Panc1 (cell line): ENCODE data around the gene FUBP3. TPM values are rescaled to one million over a fixed set of nuclear protein-coding genes. Genes with fewer than 3 reads are reported as not detected.
A peak's percentile ranks its signal among the peaks of the same experiment; 100 is the strongest.
"Not testable (repeated sequence)": the region's sequence is repeated elsewhere in the genome, so short reads cannot be mapped to it uniquely, and the experiment has no call there.

Experiments
- ATAC-seq: fragments of 200-7000 bp; cut with Tn5 transposase; 2 replicates; pipeline ENCODE4 v1.9.1; 2020; ENCODE audit warnings: mild to moderate bottlenecking, moderate library complexity
- BruUV-seq: library from RNA; stranded (reverse); fragments of 400-500 nt; replicated peaks from 2 replicates; lab custom pipeline; 2021; lab: Mats Ljungman, UMichigan
- CTCF ChIA-PET: fragments of 300-600 bp; sonication (Branson Sonifier 250); formaldehyde crosslinking; loops from one replicate; lab custom pipeline; 2022; ENCODE audit warnings: antibody characterized with exemption; lab: Charles Lee
- POLR2A ChIA-PET: fragments of 300-600 bp; sonication (Branson Sonifier 250); formaldehyde crosslinking; loops from one replicate; lab custom pipeline; 2022; ENCODE audit warnings: antibody characterized with exemption; lab: Charles Lee
- DNase-seq: peaks from one replicate; pipeline ENCODE4 v3.0.0-alpha.2; 2010; ENCODE audit warnings: low read depth, low spot score
- H3K27ac ChIP-seq: 2 replicates; pipeline ENCODE4 v1.5.1; 2011; ENCODE audit warnings: mild to moderate bottlenecking, low read length, inconsistent platforms
- H3K27me3 ChIP-seq: fragments of 200-500 bp; sonication (Bioruptor generic); 2 replicates; pipeline ENCODE4 v1.6.0; 2014; ENCODE audit warnings: low read length, inconsistent platforms; ENCODE audit not compliant: control insufficient read depth, insufficient read depth
- H3K36me3 ChIP-seq: fragments of 200-500 bp; sonication (Bioruptor generic); 2 replicates; pipeline ENCODE4 v1.5.1; 2014; ENCODE audit warnings: inconsistent platforms, mild to moderate bottlenecking, low read length, moderate library complexity; ENCODE audit not compliant: control insufficient read depth, insufficient read depth
- H3K4me1 ChIP-seq: 2 replicates; pipeline ENCODE4 v1.5.1; 2011; ENCODE audit warnings: inconsistent platforms, mild to moderate bottlenecking, low read length, moderate library complexity; ENCODE audit not compliant: control insufficient read depth, insufficient read depth
- H3K4me3 ChIP-seq, 2 experiments: 2 replicates each; pipeline ENCODE4 v1.5.1; 2011 to 2012; ENCODE audit warnings: low read depth in 2 of 2, low read length in 2 of 2, mild to moderate bottlenecking in 2 of 2, inconsistent platforms in 1 of 2, moderate library complexity in 1 of 2
- H3K9me3 ChIP-seq: fragments of 200-500 bp; sonication (Bioruptor generic); 2 replicates; pipeline ENCODE4 v1.5.1; 2014; ENCODE audit warnings: low read depth, mild to moderate bottlenecking, inconsistent platforms, low read length, moderate library complexity; ENCODE audit not compliant: control insufficient read depth, insufficient read depth
- CTCF ChIP-seq: fragments of 450-650 bp; IDR thresholded peaks from 2 replicates; pipeline ENCODE4 v1.5.1; 2017; ENCODE audit warnings: mild to moderate bottlenecking
- POLR2AphosphoS5 ChIP-seq: IDR thresholded peaks from 2 replicates; pipeline ENCODE4 v1.6.1; 2012; ENCODE audit warnings: mild to moderate bottlenecking, low read depth, low read length, moderate library complexity
- REST ChIP-seq, 2 experiments: IDR thresholded peaks; 2 replicates each; pipeline ENCODE4 v1.6.1; 2011 to 2012; ENCODE audit warnings: low read depth in 2 of 2, control low read depth in 1 of 2, low read length in 1 of 2, mild to moderate bottlenecking in 1 of 2, moderate library complexity in 1 of 2; ENCODE audit not compliant: insufficient read depth in 1 of 2
- SIN3A ChIP-seq: IDR thresholded peaks from 2 replicates; pipeline ENCODE4 v1.6.1; 2012; ENCODE audit warnings: low read depth, mild to moderate bottlenecking, low read length, moderate library complexity, borderline replicate concordance; ENCODE audit not compliant: insufficient read depth
- TCF7L2 ChIP-seq: IDR thresholded peaks from 2 replicates; pipeline ENCODE4 v1.6.1; 2011; ENCODE audit warnings: mild to moderate bottlenecking, low read depth, low read length, inconsistent platforms
- in situ Hi-C: cut with HindIII; loops from 2 replicates; pipeline ENCODE4 v1.10.0; 2016; ENCODE audit warnings: low sequenced_read_pairs, low pct_unique_long_range_greater_than_20kb
- intact Hi-C: fragments of 100-400 bp; cut with micrococcal nuclease; formaldehyde crosslinking; loops from one replicate; pipeline ENCODE4 v1.10.0; 2022; ENCODE audit not compliant: unreplicated experiment
- total RNA-seq: library from RNA; stranded (reverse); gene quantifications from one replicate; pipeline ENCODE4 v1.2.1, GENCODE V29; 2021; ENCODE audit not compliant: unreplicated experiment

The FUBP3 gene
- total RNA-seq, 1 experiment from 2014 or later, result 46.6 TPM

- ChIA-PET POLR2A (interaction anchor here (0.7 kb wide), 1 partner anchor 200 kb away, joined by 14 read pairs; no protein-coding TSS in a partner anchor), CTCF (interaction anchor here (0.7 kb wide), 1 partner anchor 224 kb away, joined by 7 read pairs; no protein-coding TSS in a partner anchor)
- in situ Hi-C loops (no loop called here), intact Hi-C loops (no loop called here)
- Histone ChIP-seq H3K27me3 (no peaks in the 10 kb centered on the region), H3K4me1 (no peaks in the 10 kb centered on the region), H3K4me3 (peak overlapping the region; percentile 53 to 58), H3K9me3 (no peaks in the 10 kb centered on the region), H3K36me3 (no peaks in the 10 kb centered on the region), H3K27ac (no peak overlapping the region)
- DNase-seq, result no peak
- peak; percentile 83 for TF ChIP-seq CTCF
- TF ChIP-seq POLR2AphosphoS5, result no peak
- no TSS peak for BruUV-seq
- ATAC-seq, result peak; percentile 83
Measured at GRCh38 chr9:130682421-130683121, 103.2 kb downstream of the FUBP3 start.

GRCh38 chr9:130685104-130685503, 105.7 kb downstream of the FUBP3 start:
- intact Hi-C loops (no loop called here), in situ Hi-C loops (no loop called here)
- no TSS peak for BruUV-seq
- CTCF ChIA-PET, result interaction anchor here (0.7 kb wide), 1 partner anchor 229 kb away, joined by 10 read pairs; no protein-coding TSS in a partner anchor
- Histone ChIP-seq H3K27me3 (no peaks in the 10 kb centered on the region), H3K36me3 (no peaks in the 10 kb centered on the region), H3K27ac (no peak overlapping the region), H3K9me3 (no peaks in the 10 kb centered on the region), H3K4me1 (no peaks in the 10 kb centered on the region), H3K4me3 (no peak overlapping the region)
- TF ChIP-seq CTCF (no peak), TCF7L2 (no peak), SIN3A (no peak), REST (IDR thresholded peaks at IDR 0.05; ENCODE audit: insufficient read depth in 1 of 2, low read depth in 2 of 2, low read length in 1 of 2) (no peak), POLR2AphosphoS5 (no peak)
- ATAC-seq (no peak), DNase-seq (no peak)
- POLR2A ChIA-PET, result no interaction called here

- BruUV-seq, intact Hi-C loops, H3K9me3 ChIP-seq, ATAC-seq, DNase-seq, in situ Hi-C loops, POLR2A ChIA-PET, H3K4me3 ChIP-seq, H3K27me3 ChIP-seq, H3K27ac ChIP-seq, H3K4me1 ChIP-seq, H3K36me3 ChIP-seq: not testable (repeated sequence)
- CTCF ChIA-PET, result interaction anchor here (0.7 kb wide), 1 partner anchor 306 kb away, joined by 17 read pairs; no protein-coding TSS in a partner anchor
Measured at GRCh38 chr9:130685945-130686344, 106.6 kb downstream of the FUBP3 start.
